ENCODE results near the gene PLXNA4.

- TF ChIP-seq CTCF (IDR thresholded peaks at IDR 0.05) (no peak), POLR2AphosphoS5 (IDR thresholded peaks at IDR 0.05) (no peak), POLR2A (IDR thresholded peaks at IDR 0.05) (no peak), EP300 (IDR thresholded peaks at IDR 0.05; ENCODE audit: low read depth) (no peak)
Observed at GRCh38 chr7:132465516-132465915, 110.8 kb downstream of the PLXNA4 start.
